Esophagus muscularis mucosa (tissue), 4 donors: ENCODE data around the gene RASSF1. TPM values are rescaled to one million over a fixed set of nuclear protein-coding genes. Genes with fewer than 3 reads are reported as not detected.

Experiments
- DNase-seq: peaks from one replicate; pipeline ENCODE4 v3.0.0-alpha.2; 2017; ENCODE audit errors: extremely low spot score
- H3K27ac ChIP-seq, 4 donors: fragments of 200-600 bp; sonication (generic); replicated peaks in 1 of 4; 1 replicate in 3 of 4; 2 replicates in 1 of 4; pipeline ENCODE4 v1.5.1; 2016 to 2019; ENCODE audit warnings: mild to moderate bottlenecking in 1 of 4
- H3K27me3 ChIP-seq, 4 donors: fragments of 200-600 bp; sonication (generic); one replicate each; pipeline versions ENCODE4 v1.5.1 to v1.6.0; 2016 to 2019
- H3K36me3 ChIP-seq, 4 donors: fragments of 200-600 bp; sonication (generic); one replicate each; pipeline ENCODE4 v1.5.1; 2016 to 2019
- H3K4me1 ChIP-seq, 4 donors: fragments of 200-600 bp; sonication (generic); one replicate each; pipeline ENCODE4 v1.5.1; 2016 to 2019
- H3K4me3 ChIP-seq, 4 donors: fragments of 200-600 bp; sonication (generic); 1 replicate in 2 of 4; 2 replicates in 2 of 4; pipeline ENCODE4 v1.5.1; 2016 to 2019; ENCODE audit warnings: mild to moderate bottlenecking in 4 of 4, moderate library complexity in 1 of 4
- H3K9me3 ChIP-seq, 4 donors: fragments of 200-600 bp; sonication (generic); 1 replicate in 3 of 4; 2 replicates in 1 of 4; pipeline ENCODE4 v1.5.1; 2016 to 2019
- CTCF ChIP-seq, 3 experiments: fragments of 200-600 bp in 2 of 3; fragments of 450-650 bp in 1 of 3; sonication (generic) in 2 of 3; IDR thresholded peaks; one replicate each; pipeline ENCODE4 v1.5.1; 2017 to 2019; ENCODE audit warnings: antibody characterized with exemption in 3 of 3, mild to moderate bottlenecking in 2 of 3, moderate library complexity in 1 of 3
- EP300 ChIP-seq: sonication (generic); formaldehyde crosslinking; IDR thresholded peaks from one replicate; pipeline ENCODE4 v1.6.1; 2017; ENCODE audit warnings: antibody characterized with exemption
- POLR2A ChIP-seq: fragments of 450-650 bp; IDR thresholded peaks from one replicate; pipeline ENCODE4 v1.6.1; 2017; ENCODE audit warnings: antibody characterized with exemption, moderate library complexity, mild to moderate bottlenecking, low read depth
- POLR2AphosphoS5 ChIP-seq, 2 donors: sonication (generic); formaldehyde crosslinking; IDR thresholded peaks; one replicate each; pipeline ENCODE4 v1.6.1; 2017; ENCODE audit warnings: antibody characterized with exemption in 2 of 2
- WGBS: methylation state at CpG from one replicate; pipeline ENCODE4 v1.1.5; 2018; 5-methylcytosine and 5-hydroxymethylcytosine counted together
- intact Hi-C: fragments of 100-400 bp; cut with DNase I; formaldehyde crosslinking; loops from one replicate; pipeline ENCODE4 v1.15.1; 2023
- total RNA-seq, 4 donors: library from RNA; depleted of rRNA; stranded (reverse); fragments of >200 nt; gene quantifications; one replicate each; pipeline versions ENCODE4 v1.1.0 to v1.2.1, GENCODE V29; 2016

The RASSF1 gene
- total RNA-seq, 4 donors from 2014 or later, result 28.7 to 44.2 (median 33.2) TPM

GRCh38 chr3:50378757-50379156 is 38.1 kb upstream of the RASSF1 start:
- no peak overlapping the region for H3K4me3 ChIP-seq
- H3K36me3 ChIP-seq, result no peaks in the 10 kb centered on the region
- H3K27ac ChIP-seq, result no peak overlapping the region
- WGBS, result 88% methylated on average over 11 of the region's 17 CpGs
- H3K9me3 ChIP-seq, result no peaks in the 10 kb centered on the region
- no peaks in the 10 kb centered on the region for H3K4me1 ChIP-seq
- intact Hi-C loops, result no loop called here
- H3K27me3 ChIP-seq, result no peaks in the 10 kb centered on the region
- no peak for DNase-seq
- TF ChIP-seq POLR2AphosphoS5 (IDR thresholded peaks at IDR 0.05) (no peak), CTCF (IDR thresholded peaks at IDR 0.05) (no peak), EP300 (no peak), POLR2A (no peak)

GRCh38 chr3:50378024-50378423 is 37.4 kb upstream of the RASSF1 start:
- Histone ChIP-seq H3K4me1 (no peaks in the 10 kb centered on the region), H3K27ac (no peak overlapping the region), H3K27me3 (no peaks in the 10 kb centered on the region), H3K9me3 (no peaks in the 10 kb centered on the region), H3K36me3 (no peaks in the 10 kb centered on the region), H3K4me3 (no peak overlapping the region)
- WGBS, result 80% methylated on average over 2 of the region's 6 CpGs
- intact Hi-C loops, result no loop called here
- no peak for TF ChIP-seq POLR2AphosphoS5 (IDR thresholded peaks at IDR 0.05)
- no peak for TF ChIP-seq POLR2A
- DNase-seq, result no peak

GRCh38 chr3:50375258-50375931 is 34.8 kb upstream of the RASSF1 start:
- no peak overlapping the region for H3K27ac ChIP-seq
- DNase-seq, result no peak
- H3K4me1 ChIP-seq, result no peaks in the 10 kb centered on the region
- 66% methylated on average over 4 of the region's 7 CpGs for WGBS
- no peaks in the 10 kb centered on the region for H3K9me3 ChIP-seq
- intact Hi-C loops, result no loop called here
- H3K4me3 ChIP-seq, result no peak overlapping the region
- H3K27me3 ChIP-seq, result no peaks in the 10 kb centered on the region
- H3K36me3 ChIP-seq, result no peaks in the 10 kb centered on the region
- TF ChIP-seq CTCF (IDR thresholded peaks at IDR 0.05) (no peak), EP300 (no peak), POLR2A (no peak), POLR2AphosphoS5 (IDR thresholded peaks at IDR 0.05) (no peak)

- Histone ChIP-seq H3K4me3 (no peak overlapping the region), H3K27me3 (no peaks in the 10 kb centered on the region), H3K9me3 (no peaks in the 10 kb centered on the region), H3K36me3 (no peaks in the 10 kb centered on the region), H3K4me1 (no peaks in the 10 kb centered on the region), H3K27ac (no peak overlapping the region)
- TF ChIP-seq CTCF (IDR thresholded peaks at IDR 0.05), result no peak
- TF ChIP-seq EP300, result no peak
- TF ChIP-seq POLR2A, result no peak
- no peak for TF ChIP-seq POLR2AphosphoS5 (IDR thresholded peaks at IDR 0.05)
- DNase-seq, result no peak
- intact Hi-C loops, result no loop called here
- 83% methylated on average over 20 of the region's 22 CpGs for WGBS
These were observed 34.0 kb upstream of the RASSF1 start for GRCh38 chr3:50374363-50375257.
